Measurements from ENCODE around the gene CIAO1. TPM values are rescaled to one million over a fixed set of nuclear protein-coding genes. Genes with fewer than 3 reads are reported as not detected.

Gene CIAO1
- total RNA-seq, 3 donors from 2014 or later: 106 to 114 (median 109) TPM

DNA sequence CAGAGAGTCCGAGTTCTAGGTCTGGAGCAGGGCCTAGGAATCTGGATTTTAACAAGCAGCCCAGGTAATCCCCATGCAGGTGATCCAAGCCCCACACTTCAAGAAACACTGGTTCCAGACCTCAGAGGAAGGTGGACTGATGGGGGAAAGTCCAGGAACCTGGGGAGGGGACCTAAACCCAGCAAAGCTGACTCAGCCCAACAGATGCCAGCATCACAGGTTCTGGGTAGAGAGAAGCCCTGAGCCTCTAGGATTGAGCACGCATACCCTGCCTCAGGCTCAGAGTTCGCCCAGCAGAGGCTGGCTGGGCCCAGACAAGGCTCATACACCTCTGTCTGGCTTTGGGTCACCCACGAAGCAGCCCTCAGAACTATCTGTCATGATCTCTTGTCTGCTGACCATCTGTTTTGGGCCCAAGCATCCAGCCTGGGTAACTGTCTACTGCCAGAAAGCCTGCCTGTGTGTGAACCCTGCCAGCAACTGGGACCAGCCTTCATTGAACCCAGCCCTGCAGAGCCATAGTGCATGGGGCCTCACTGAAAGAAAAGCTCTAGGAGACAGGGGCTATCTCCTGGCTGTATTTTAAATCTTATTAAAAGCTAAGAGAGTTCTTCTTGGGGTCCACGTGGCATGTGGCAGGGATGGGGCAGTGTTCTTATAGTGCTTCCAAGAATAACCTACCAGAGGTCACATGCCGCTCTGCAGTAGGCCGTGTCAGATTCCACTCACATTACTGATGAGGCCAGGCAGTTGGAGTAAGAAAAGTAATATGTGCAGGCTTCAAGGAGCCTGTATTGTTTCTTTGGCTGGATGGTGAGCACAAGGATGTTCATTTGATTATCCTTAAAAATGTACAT lies 7.6 kb upstream of the CIAO1 start:
- Mint-ChIP-seq H3K9me3 (no peaks in the 10 kb centered on the region), H3K36me3 (ENCODE audit: insufficient read depth) (peaks cover 19% of the 10 kb centered on the region), H3K4me1 (ENCODE audit: low read depth) (peaks cover 68% of the 10 kb centered on the region), H3K27me3 (ENCODE audit: low read depth) (no peaks in the 10 kb centered on the region), H3K4me3 (no peak overlapping the region)
- ATAC-seq (no peak), DNase-seq (no peak)

DNA sequence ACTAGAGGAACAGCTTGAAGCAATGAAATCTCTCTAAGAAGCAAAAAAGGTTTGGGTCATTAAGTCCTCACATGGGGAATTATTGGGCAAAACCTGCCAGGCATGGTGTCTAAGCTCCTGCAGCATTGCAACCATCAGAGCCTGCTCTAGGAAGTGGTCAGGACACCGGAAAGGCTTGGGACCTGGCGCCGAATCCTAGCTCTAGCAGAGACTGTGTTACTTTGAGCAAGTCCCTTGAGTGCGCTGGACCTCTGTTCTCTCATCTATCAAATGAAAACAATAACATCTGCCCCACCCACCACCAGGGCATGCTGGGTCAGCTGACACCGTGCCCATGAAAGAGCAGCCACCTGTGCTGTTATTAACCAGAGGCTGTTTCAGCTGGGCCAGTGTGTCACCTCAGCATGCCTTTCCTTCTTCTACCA lies 6.5 kb upstream of the CIAO1 start:
- Mint-ChIP-seq H3K4me1 (ENCODE audit: low read depth) (peaks cover 78% of the 10 kb centered on the region), H3K4me3 (no peak overlapping the region)

GRCh38 chr2:96260387-96261260 lies 5.4 kb upstream of the CIAO1 start:
- peaks cover 74% of the 10 kb centered on the region for H3K4me1 Mint-ChIP-seq (ENCODE audit: low read depth)
- H3K4me3 Mint-ChIP-seq: no peak overlapping the region
- DNase-seq (peak; percentile 11), ATAC-seq (peak; percentile 23 to 33)
- no peaks in the 10 kb centered on the region for H3K27me3 Mint-ChIP-seq (ENCODE audit: low read depth)
- peaks cover 3% of the 10 kb centered on the region for H3K36me3 Mint-ChIP-seq (ENCODE audit: insufficient read depth)
- no peaks in the 10 kb centered on the region for H3K9me3 Mint-ChIP-seq

More for the DNA sequence above, 6.5 kb upstream of the CIAO1 start:
- DNase-seq: no peak
- Mint-ChIP-seq H3K27me3 (ENCODE audit: low read depth) (no peaks in the 10 kb centered on the region), H3K9me3 (no peaks in the 10 kb centered on the region), H3K36me3 (ENCODE audit: insufficient read depth) (peaks cover 9% of the 10 kb centered on the region)
- no peak for ATAC-seq

- Mint-ChIP-seq H3K4me1 (ENCODE audit: low read depth) (peaks cover 73% of the 10 kb centered on the region), H3K4me3 (no peak overlapping the region), H3K27me3 (ENCODE audit: low read depth) (no peaks in the 10 kb centered on the region), H3K9me3 (no peaks in the 10 kb centered on the region), H3K36me3 (ENCODE audit: insufficient read depth) (peaks cover 4% of the 10 kb centered on the region)
- DNase-seq (no peak), ATAC-seq (no peak)
Measured at GRCh38 chr2:96261328-96262003, 4.6 kb upstream of the CIAO1 start.

- DNase-seq (no peak), ATAC-seq (no peak)
- H3K27me3 Mint-ChIP-seq (ENCODE audit: low read depth): no peaks in the 10 kb centered on the region
- H3K4me3 Mint-ChIP-seq: no peak overlapping the region
- H3K4me1 Mint-ChIP-seq (ENCODE audit: low read depth): peaks cover 68% of the 10 kb centered on the region
- H3K9me3 Mint-ChIP-seq: no peaks in the 10 kb centered on the region
- peaks cover 5% of the 10 kb centered on the region for H3K36me3 Mint-ChIP-seq (ENCODE audit: insufficient read depth)
Measured at GRCh38 chr2:96262306-96262705, 3.7 kb upstream of the CIAO1 start.

DNA sequence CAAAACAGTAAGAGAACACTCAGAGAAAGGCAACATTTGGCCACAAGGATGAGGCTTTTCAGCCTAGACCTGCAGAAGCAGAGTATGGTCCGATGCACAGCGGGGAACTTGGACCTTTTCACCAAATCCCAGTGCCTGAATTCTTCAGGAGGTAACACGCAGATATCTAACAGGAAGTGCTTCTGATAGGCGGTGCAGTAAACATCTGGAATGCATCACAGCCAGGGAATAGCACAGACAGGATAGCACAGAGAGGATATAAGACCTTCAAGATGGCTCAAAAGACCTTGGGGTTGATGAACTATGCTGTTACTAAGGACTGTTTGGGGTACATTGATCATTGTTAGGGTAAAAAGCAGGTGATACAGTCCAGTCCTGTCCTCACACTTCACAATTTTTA lies 1.9 kb upstream of the CIAO1 start:
- no peak for ATAC-seq

GRCh38 chr2:96264656-96265348 lies 1.2 kb upstream of the CIAO1 start:
- Mint-ChIP-seq H3K9me3 (no peaks in the 10 kb centered on the region), H3K27me3 (ENCODE audit: low read depth) (no peaks in the 10 kb centered on the region), H3K4me1 (ENCODE audit: low read depth) (peaks cover 61% of the 10 kb centered on the region), H3K36me3 (ENCODE audit: insufficient read depth) (peaks cover 18% of the 10 kb centered on the region), H3K4me3 (peak overlapping the region; percentile 86)
- peak; percentile 10 for DNase-seq
- no peak for ATAC-seq

More for the DNA sequence above, 1.9 kb upstream of the CIAO1 start:
- peaks cover 16% of the 10 kb centered on the region for H3K36me3 Mint-ChIP-seq (ENCODE audit: insufficient read depth)
- no peaks in the 10 kb centered on the region for H3K27me3 Mint-ChIP-seq (ENCODE audit: low read depth)
- no peak for DNase-seq
- H3K4me3 Mint-ChIP-seq: peak overlapping the region; percentile 86
- no peaks in the 10 kb centered on the region for H3K9me3 Mint-ChIP-seq
- peaks cover 68% of the 10 kb centered on the region for H3K4me1 Mint-ChIP-seq (ENCODE audit: low read depth)

DNA sequence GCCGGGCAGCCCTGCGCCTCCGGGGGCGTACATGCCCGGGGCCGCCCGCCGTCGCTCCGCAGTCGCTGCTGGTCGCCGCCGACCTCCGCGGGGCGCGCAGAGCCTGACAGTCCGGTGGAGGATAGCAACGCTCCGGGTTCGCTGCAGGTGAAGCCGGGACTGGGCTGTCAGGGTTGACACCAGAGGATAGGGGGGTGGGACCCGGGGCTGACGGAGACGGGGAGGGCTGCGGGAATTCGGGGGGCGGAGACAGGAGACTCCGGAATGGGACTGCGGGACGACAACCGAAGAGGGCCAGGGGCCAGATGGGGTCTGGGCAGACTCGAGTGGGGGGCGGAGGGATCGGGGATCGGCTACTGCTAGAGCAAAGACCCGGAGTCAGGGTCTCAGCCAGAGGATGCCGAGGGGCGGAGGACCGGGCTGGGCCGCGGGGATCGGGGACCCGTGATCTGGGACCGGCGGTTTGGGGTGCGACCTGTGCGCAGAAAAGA lies 631 bp upstream of the CIAO1 start:
- no peaks in the 10 kb centered on the region for H3K27me3 Mint-ChIP-seq (ENCODE audit: low read depth)
- H3K9me3 Mint-ChIP-seq: no peaks in the 10 kb centered on the region
- H3K4me3 Mint-ChIP-seq: peak overlapping the region; percentile 99
- peaks cover 57% of the 10 kb centered on the region for H3K4me1 Mint-ChIP-seq (ENCODE audit: low read depth)
- DNase-seq (no peak), ATAC-seq (peak; percentile 12 to 20)
- H3K36me3 Mint-ChIP-seq (ENCODE audit: insufficient read depth): peaks cover 20% of the 10 kb centered on the region

DNA sequence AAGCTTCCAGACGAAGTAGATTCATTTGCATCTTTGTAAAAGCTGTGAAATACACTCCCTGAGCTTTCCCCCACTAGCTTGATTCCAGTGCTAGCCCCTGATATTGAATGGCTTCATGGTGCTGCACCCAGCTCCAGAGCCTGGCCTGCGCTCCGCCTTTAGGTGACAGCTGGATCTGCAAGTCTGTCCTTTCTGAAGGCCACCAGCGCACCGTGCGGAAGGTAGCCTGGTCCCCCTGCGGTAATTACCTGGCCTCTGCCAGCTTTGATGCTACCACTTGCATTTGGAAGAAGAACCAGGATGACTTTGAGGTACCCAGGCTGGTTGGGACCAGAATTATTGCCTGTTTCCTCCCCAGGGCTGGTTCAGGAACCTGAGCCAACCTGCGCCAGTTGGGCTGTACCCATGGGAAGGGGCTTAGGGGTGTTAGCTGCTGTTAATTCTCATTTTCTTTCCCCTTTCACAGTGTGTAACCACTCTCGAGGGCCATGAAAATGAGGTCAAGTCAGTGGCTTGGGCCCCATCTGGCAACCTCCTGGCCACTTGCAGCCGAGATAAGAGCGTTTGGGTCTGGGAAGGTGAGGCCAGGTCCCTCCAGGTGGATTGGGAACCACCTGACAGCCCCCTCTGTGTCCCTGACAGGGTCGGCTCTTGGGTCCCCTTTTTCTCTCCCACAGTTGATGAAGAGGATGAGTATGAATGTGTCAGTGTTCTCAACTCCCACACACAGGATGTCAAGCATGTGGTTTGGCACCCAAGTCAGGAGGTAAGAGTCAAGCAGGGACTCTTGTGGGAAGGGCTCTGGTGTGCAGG lies 1.3 kb downstream of the CIAO1 start:
- no peaks in the 10 kb centered on the region for H3K27me3 Mint-ChIP-seq (ENCODE audit: low read depth)
- H3K4me3 Mint-ChIP-seq: peak overlapping the region; percentile 99
- DNase-seq: peak; percentile 20
- no peaks in the 10 kb centered on the region for H3K9me3 Mint-ChIP-seq
- peaks cover 21% of the 10 kb centered on the region for H3K36me3 Mint-ChIP-seq (ENCODE audit: insufficient read depth)
- H3K4me1 Mint-ChIP-seq (ENCODE audit: low read depth): peaks cover 41% of the 10 kb centered on the region
- peak; percentile 19 to 33 for ATAC-seq

- Mint-ChIP-seq H3K4me1 (ENCODE audit: low read depth) (peaks cover 17% of the 10 kb centered on the region), H3K4me3 (no peak overlapping the region), H3K36me3 (ENCODE audit: insufficient read depth) (peaks cover 39% of the 10 kb centered on the region), H3K27me3 (ENCODE audit: low read depth) (no peaks in the 10 kb centered on the region), H3K9me3 (no peaks in the 10 kb centered on the region)
- DNase-seq: no peak
- ATAC-seq: no peak
Measured at GRCh38 chr2:96271995-96272394, 6.0 kb downstream of the CIAO1 start.

- Mint-ChIP-seq H3K27me3 (ENCODE audit: low read depth) (no peaks in the 10 kb centered on the region), H3K36me3 (ENCODE audit: insufficient read depth) (peaks cover 49% of the 10 kb centered on the region), H3K4me1 (ENCODE audit: low read depth) (peaks cover 3% of the 10 kb centered on the region), H3K9me3 (no peaks in the 10 kb centered on the region), H3K4me3 (no peak overlapping the region)
- ATAC-seq (no peak), DNase-seq (no peak)
Measured at GRCh38 chr2:96273763-96274162, 7.7 kb downstream of the CIAO1 start.

DNA sequence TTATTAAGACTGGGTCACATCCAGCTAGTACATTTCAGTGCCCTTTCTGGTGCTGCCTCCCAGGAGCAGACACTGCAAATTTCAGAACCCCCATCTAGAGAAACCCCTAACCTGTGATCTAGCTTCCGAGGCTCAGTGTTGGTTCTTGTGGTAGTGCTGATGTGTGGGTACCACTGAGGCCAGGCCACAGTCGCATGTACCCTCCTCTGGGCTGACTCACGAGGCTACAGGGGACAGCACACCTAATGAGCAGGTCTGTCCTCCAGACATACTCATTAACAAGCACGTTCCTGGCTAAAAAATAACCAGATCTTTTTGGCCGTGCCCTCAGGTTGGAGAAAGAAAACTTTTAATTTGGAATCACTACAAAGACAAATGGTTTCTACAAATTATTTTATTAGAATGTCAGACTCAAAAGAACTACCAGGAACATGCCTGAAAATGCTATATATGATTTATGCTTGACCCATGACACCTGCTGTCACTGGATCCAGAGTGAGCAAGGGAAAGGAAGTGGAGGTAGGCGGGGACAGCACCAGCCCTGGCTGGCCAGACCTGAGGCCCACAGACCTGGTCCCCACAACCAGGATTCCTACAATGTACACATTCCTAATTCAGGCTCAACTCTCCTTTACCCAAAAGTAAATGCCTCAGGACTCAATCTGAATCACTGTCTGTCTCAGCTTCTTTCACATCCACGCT lies 8.5 kb downstream of the CIAO1 start:
- Mint-ChIP-seq H3K4me3 (no peak overlapping the region), H3K27me3 (ENCODE audit: low read depth) (no peaks in the 10 kb centered on the region), H3K4me1 (ENCODE audit: low read depth) (no peaks in the 10 kb centered on the region), H3K9me3 (no peaks in the 10 kb centered on the region), H3K36me3 (ENCODE audit: insufficient read depth) (peaks cover 52% of the 10 kb centered on the region)
- ATAC-seq (no peak), DNase-seq (no peak)
